ENCODE results near the gene SAMD4B.

GRCh38 chr19:39351537-39352064 lies 9.4 kb downstream of the SAMD4B start:
- TF ChIP-seq POLR2A (IDR thresholded peaks at IDR 0.05) (no peak), CTCF (IDR thresholded peaks at IDR 0.05) (no peak)
